H9 (cell line): ENCODE results near the gene CIT. TPM values are rescaled to one million over a fixed set of nuclear protein-coding genes. Genes with fewer than 3 reads are reported as not detected.

Experiments
- DNase-seq: peaks from one replicate; pipeline ENCODE4 v3.0.0-alpha.2; 2017
- H2AFZ ChIP-seq: one replicate; pipeline ENCODE4 v1.6.1; 2013; ENCODE audit warnings: mild to moderate bottlenecking, low read length, control low read depth, moderate library complexity
- H2AK5ac ChIP-seq: 2 replicates; pipeline ENCODE4 v1.6.1; 2013; ENCODE audit warnings: low read length, control low read depth, mixed read lengths; ENCODE audit not compliant: insufficient read length
- H2BK120ac ChIP-seq: one replicate; pipeline ENCODE4 v1.6.1; 2013; ENCODE audit warnings: low read depth, mild to moderate bottlenecking, low read length, control low read depth, inconsistent platforms; ENCODE audit not compliant: poor library complexity, severe bottlenecking
- H2BK12ac ChIP-seq: 2 replicates; pipeline ENCODE4 v1.6.1; 2013; ENCODE audit warnings: low read length, control low read depth, mixed read lengths, low read depth; ENCODE audit not compliant: insufficient read length
- H2BK15ac ChIP-seq: 2 replicates; pipeline ENCODE4 v1.6.1; 2013; ENCODE audit warnings: low read depth, low read length, control low read depth
- H2BK20ac ChIP-seq: one replicate; pipeline ENCODE4 v1.6.1; 2013; ENCODE audit warnings: low read depth, mild to moderate bottlenecking, low read length, control low read depth, inconsistent platforms; ENCODE audit not compliant: poor library complexity, severe bottlenecking
- H2BK5ac ChIP-seq: 2 replicates; pipeline ENCODE4 v1.6.1; 2013; ENCODE audit warnings: low read length, control low read depth, mixed read lengths; ENCODE audit not compliant: insufficient read length
- H3K14ac ChIP-seq: 2 replicates; pipeline ENCODE4 v1.6.1; 2013; ENCODE audit warnings: low read length, control low read depth; ENCODE audit not compliant: insufficient read depth
- H3K18ac ChIP-seq: 2 replicates; pipeline ENCODE4 v1.6.1; 2013; ENCODE audit warnings: low read depth, mild to moderate bottlenecking, mixed read lengths, low read length, control low read depth; ENCODE audit not compliant: insufficient read length
- H3K23ac ChIP-seq: 2 replicates; pipeline ENCODE4 v1.6.1; 2013; ENCODE audit warnings: low read length, control low read depth, mixed read lengths, low read depth; ENCODE audit not compliant: insufficient read length
- H3K23me2 ChIP-seq: 2 replicates; pipeline ENCODE4 v1.6.1; 2013; ENCODE audit warnings: low read depth, mild to moderate bottlenecking, mixed read lengths, low read length, control low read depth; ENCODE audit not compliant: insufficient read length, poor library complexity, severe bottlenecking
- H3K27ac ChIP-seq: 2 replicates; pipeline ENCODE4 v1.5.1; 2013; ENCODE audit warnings: low read length, control low read depth, mixed read lengths, low read depth; ENCODE audit not compliant: insufficient read length
- H3K27me3 ChIP-seq: 2 replicates; pipeline ENCODE4 v1.6.1; 2013; ENCODE audit warnings: low read length, control low read depth, inconsistent platforms; ENCODE audit not compliant: insufficient read depth
- H3K4ac ChIP-seq: 2 replicates; pipeline ENCODE4 v1.6.1; 2013; ENCODE audit warnings: low read depth, mild to moderate bottlenecking, control low read depth, inconsistent platforms, low read length, moderate library complexity
- H3K4me1 ChIP-seq: 2 replicates; pipeline ENCODE4 v1.6.1; 2013; ENCODE audit warnings: low read length, control low read depth, inconsistent platforms; ENCODE audit not compliant: insufficient read depth
- H3K4me2 ChIP-seq: 2 replicates; pipeline ENCODE4 v1.6.1; 2013; ENCODE audit warnings: low read length, control low read depth, mixed read lengths; ENCODE audit not compliant: insufficient read length, insufficient read depth
- H3K56ac ChIP-seq: 2 replicates; pipeline ENCODE4 v1.6.1; 2013; ENCODE audit warnings: low read depth, mild to moderate bottlenecking, mixed read lengths, low read length, control low read depth; ENCODE audit not compliant: insufficient read length
- H3K79me1 ChIP-seq: 2 replicates; pipeline ENCODE4 v1.6.1; 2013; ENCODE audit warnings: low read depth, mild to moderate bottlenecking, moderate library complexity, low read length, control low read depth, inconsistent platforms; ENCODE audit not compliant: insufficient read depth, poor library complexity, severe bottlenecking
- H3K79me2 ChIP-seq: 2 replicates; pipeline ENCODE4 v1.6.1; 2013; ENCODE audit warnings: low read length, control low read depth, inconsistent platforms; ENCODE audit not compliant: insufficient read depth
- H3K9ac ChIP-seq: 2 replicates; pipeline ENCODE4 v1.6.1; 2013; ENCODE audit warnings: low read length, control low read depth, mixed read lengths; ENCODE audit not compliant: insufficient read length; ENCODE audit errors: extremely low read depth
- H3K9me3 ChIP-seq: one replicate; pipeline ENCODE4 v1.6.1; 2013; ENCODE audit warnings: low read depth, low read length, inconsistent platforms; ENCODE audit not compliant: control insufficient read depth
- H3T11ph ChIP-seq: one replicate; pipeline ENCODE4 v1.6.1; 2013; ENCODE audit warnings: mild to moderate bottlenecking, low read length, control low read depth, inconsistent platforms
- H4K20me1 ChIP-seq: one replicate; pipeline ENCODE4 v1.6.1; 2013; ENCODE audit not compliant: control insufficient read depth, insufficient read length, insufficient read depth
- H4K5ac ChIP-seq: 2 replicates; pipeline ENCODE4 v1.6.1; 2013; ENCODE audit warnings: low read depth, mild to moderate bottlenecking, mixed read lengths, low read length, control low read depth; ENCODE audit not compliant: insufficient read length
- H4K8ac ChIP-seq: replicated peaks from 2 replicates; pipeline ENCODE4 v1.6.1; 2013; ENCODE audit warnings: low read length, control low read depth, mixed read lengths, low read depth; ENCODE audit not compliant: insufficient read length
- H4K91ac ChIP-seq: 2 replicates; pipeline ENCODE4 v1.6.1; 2013; ENCODE audit warnings: low read depth, mild to moderate bottlenecking, moderate library complexity, mixed read lengths, low read length, control low read depth; ENCODE audit not compliant: insufficient read length
- H3K27ac Mint-ChIP-seq, 3 experiments: 2 replicates in 2 of 3; 3 replicates in 1 of 3; pipeline ENCODE4 v1.8.0; 2020 to 2021; ENCODE audit warnings: mixed read lengths in 3 of 3, mild to moderate bottlenecking in 1 of 3, moderate library complexity in 1 of 3
- H3K27me3 Mint-ChIP-seq: 2 replicates; pipeline ENCODE4 v1.8.0; 2021; ENCODE audit warnings: low read depth, mild to moderate bottlenecking, moderate library complexity, mixed read lengths
- H3K36me3 Mint-ChIP-seq, 3 experiments: 2 replicates in 2 of 3; 3 replicates in 1 of 3; pipeline ENCODE4 v1.8.0; 2020 to 2021; ENCODE audit warnings: low read depth in 3 of 3, mixed read lengths in 3 of 3; ENCODE audit not compliant: insufficient read depth in 1 of 3
- H3K4me1 Mint-ChIP-seq, 2 experiments: 2 replicates each; pipeline ENCODE4 v1.8.0; 2020; ENCODE audit warnings: mixed read lengths in 2 of 2
- H3K4me3 Mint-ChIP-seq, 2 experiments: 2 replicates in 1 of 2; 3 replicates in 1 of 2; pipeline ENCODE4 v1.8.0; 2020 to 2021; ENCODE audit warnings: mild to moderate bottlenecking in 2 of 2, mixed read lengths in 2 of 2, moderate library complexity in 1 of 2
- H3K9me3 Mint-ChIP-seq, 2 experiments: 2 replicates in 1 of 2; 3 replicates in 1 of 2; pipeline ENCODE4 v1.8.0; 2020; ENCODE audit warnings: mild to moderate bottlenecking in 2 of 2, mixed read lengths in 2 of 2, moderate library complexity in 1 of 2
- WGBS: extraction: QIAGEN DNeasy Blood & Tissue Kit; methylation state at CpG from one replicate; pipeline ENCODE4 v1.1.7; 2013; ENCODE audit warnings: missing lambda C conversion rate, low lambda C conversion rate, mixed read lengths; ENCODE audit not compliant: insufficient read length; ENCODE audit errors: extremely low coverage; 5-methylcytosine and 5-hydroxymethylcytosine counted together
- total RNA-seq: library from RNA; stranded (reverse); gene quantifications from 2 replicates; pipeline ENCODE4 v1.2.1, GENCODE V29; 2021
- TF ChIP-seq, protein P1 (sequence below): fragments of 200-600 bp; sonication (generic); conservative IDR thresholded peaks from 3 replicates; pipeline ENCODE4 v1.8.0; 2021; ENCODE audit warnings: antibody characterized with exemption, mild to moderate bottlenecking

The CIT gene
- total RNA-seq, 1 experiment from 2014 or later = 55.3 TPM

DNA sequence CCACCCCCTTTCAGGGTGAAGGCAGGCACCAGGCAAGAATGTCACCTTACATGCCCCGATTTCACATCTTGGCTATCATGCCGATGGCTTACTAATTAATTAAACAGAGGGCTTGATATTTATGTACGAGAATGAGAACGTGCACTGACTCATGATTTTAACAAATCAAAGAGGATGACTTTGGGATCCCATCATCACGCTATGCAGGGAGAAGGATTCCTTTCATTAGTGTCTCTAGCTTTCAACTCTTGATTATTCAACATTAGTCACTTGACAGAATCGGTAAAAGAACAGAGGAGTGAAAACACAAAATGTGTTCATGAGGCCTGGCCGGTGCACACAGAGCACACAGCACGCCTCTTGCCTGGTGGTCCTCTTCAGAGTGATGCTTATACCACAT, 128.6 kb downstream of the CIT start:
- H4K8ac ChIP-seq = no peak overlapping the region
- H4K20me1 ChIP-seq = no peaks in the 10 kb centered on the region
- H2BK15ac ChIP-seq = no peak overlapping the region
- H3K4me1 ChIP-seq = no peaks in the 10 kb centered on the region
- no peak overlapping the region for H2BK5ac ChIP-seq
- H3K56ac ChIP-seq = no peak overlapping the region
- Mint-ChIP-seq H3K27ac (no peak overlapping the region), H3K4me1 (no peaks in the 10 kb centered on the region), H3K4me3 (no peak overlapping the region), H3K36me3 (peaks cover 58 to 88% (median 81%) of the 10 kb centered on the region in 3 experiments), H3K9me3 (peaks cover 16 to 21% of the 10 kb centered on the region in 2 experiments), H3K27me3 (no peaks in the 10 kb centered on the region)
- DNase-seq = no peak
- no peak overlapping the region for H3K14ac ChIP-seq
- H3K4ac ChIP-seq = no peak overlapping the region
- H2BK12ac ChIP-seq = no peak overlapping the region
- WGBS = no CpG with 5 or more reads among the region's 8 CpGs
- H3T11ph ChIP-seq = no peak overlapping the region
- no peak overlapping the region for H3K23ac ChIP-seq
- no peak overlapping the region for H2AFZ ChIP-seq
- no peak overlapping the region for H3K4me2 ChIP-seq
- H2BK120ac ChIP-seq = no peak overlapping the region
- no peak overlapping the region for H3K27ac ChIP-seq
- no peak overlapping the region for H2AK5ac ChIP-seq
- no peaks in the 10 kb centered on the region for H3K27me3 ChIP-seq
- TF ChIP-seq, protein P1, sequence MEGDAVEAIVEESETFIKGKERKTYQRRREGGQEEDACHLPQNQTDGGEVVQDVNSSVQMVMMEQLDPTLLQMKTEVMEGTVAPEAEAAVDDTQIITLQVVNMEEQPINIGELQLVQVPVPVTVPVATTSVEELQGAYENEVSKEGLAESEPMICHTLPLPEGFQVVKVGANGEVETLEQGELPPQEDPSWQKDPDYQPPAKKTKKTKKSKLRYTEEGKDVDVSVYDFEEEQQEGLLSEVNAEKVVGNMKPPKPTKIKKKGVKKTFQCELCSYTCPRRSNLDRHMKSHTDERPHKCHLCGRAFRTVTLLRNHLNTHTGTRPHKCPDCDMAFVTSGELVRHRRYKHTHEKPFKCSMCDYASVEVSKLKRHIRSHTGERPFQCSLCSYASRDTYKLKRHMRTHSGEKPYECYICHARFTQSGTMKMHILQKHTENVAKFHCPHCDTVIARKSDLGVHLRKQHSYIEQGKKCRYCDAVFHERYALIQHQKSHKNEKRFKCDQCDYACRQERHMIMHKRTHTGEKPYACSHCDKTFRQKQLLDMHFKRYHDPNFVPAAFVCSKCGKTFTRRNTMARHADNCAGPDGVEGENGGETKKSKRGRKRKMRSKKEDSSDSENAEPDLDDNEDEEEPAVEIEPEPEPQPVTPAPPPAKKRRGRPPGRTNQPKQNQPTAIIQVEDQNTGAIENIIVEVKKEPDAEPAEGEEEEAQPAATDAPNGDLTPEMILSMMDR = no peak
- H3K79me1 ChIP-seq = no peaks in the 10 kb centered on the region
- no peak overlapping the region for H3K18ac ChIP-seq
- H4K5ac ChIP-seq = no peak overlapping the region
- H3K23me2 ChIP-seq = no peaks in the 10 kb centered on the region
- H3K79me2 ChIP-seq = no peaks in the 10 kb centered on the region
- no peak overlapping the region for H3K9ac ChIP-seq
- H3K9me3 ChIP-seq = no peaks in the 10 kb centered on the region
- no peak overlapping the region for H2BK20ac ChIP-seq
- no peak overlapping the region for H4K91ac ChIP-seq
